Activated CD4-positive, CD25-positive, alpha-beta regulatory T cell treated with anti-CD3 and anti-CD28 coated beads, Interleukin-2, amount 50 U/mL, for 16 hours (primary cell): ENCODE data around the gene ATP8A2.
"Not testable (repeated sequence)": the region's sequence is repeated elsewhere in the genome, so short reads cannot be mapped to it uniquely, and the experiment has no call there.

ENCODE experiments used
- DNase-seq: peaks from one replicate; pipeline ENCODE4 v3.0.0-alpha.2; 2020; ENCODE audit warnings: low read depth, low spot score

The ATP8A2 gene

GRCh38 chr13:25915840-25916518 lies 544.2 kb downstream of the ATP8A2 start:
- DNase-seq = no peak

- DNase-seq = no peak
Measured at GRCh38 chr13:25920277-25920676, 548.5 kb downstream of the ATP8A2 start.

GRCh38 chr13:25920931-25921330 lies 549.2 kb downstream of the ATP8A2 start:
- DNase-seq = no peak

GRCh38 chr13:25922376-25922775 lies 550.6 kb downstream of the ATP8A2 start:
- no peak for DNase-seq

- DNase-seq = no peak
Measured at GRCh38 chr13:25923217-25924085, 551.7 kb downstream of the ATP8A2 start.

- no peak for DNase-seq
Measured at GRCh38 chr13:25927363-25927762, 555.6 kb downstream of the ATP8A2 start.

GRCh38 chr13:25927932-25928331 lies 556.2 kb downstream of the ATP8A2 start:
- no peak for DNase-seq

GRCh38 chr13:25928941-25929505 lies 557.2 kb downstream of the ATP8A2 start:
- DNase-seq = no peak

GRCh38 chr13:25929816-25930215 lies 558.0 kb downstream of the ATP8A2 start:
- DNase-seq = no peak

GRCh38 chr13:25930653-25931052 lies 558.9 kb downstream of the ATP8A2 start:
- DNase-seq = no peak

GRCh38 chr13:25932365-25932764 lies 560.6 kb downstream of the ATP8A2 start:
- no peak for DNase-seq

- DNase-seq = no peak
Measured at GRCh38 chr13:25933520-25933919, 561.7 kb downstream of the ATP8A2 start.

GRCh38 chr13:25934127-25934526 lies 562.4 kb downstream of the ATP8A2 start:
- no peak for DNase-seq

- no peak for DNase-seq
Measured at GRCh38 chr13:25939961-25940687, 568.4 kb downstream of the ATP8A2 start.

GRCh38 chr13:25943081-25943480 lies 571.3 kb downstream of the ATP8A2 start:
- no peak for DNase-seq

GRCh38 chr13:25943658-25944057 lies 571.9 kb downstream of the ATP8A2 start:
- DNase-seq = no peak

- no peak for DNase-seq
Measured at GRCh38 chr13:25945596-25945995, 573.8 kb downstream of the ATP8A2 start.

GRCh38 chr13:25946321-25946720 lies 574.5 kb downstream of the ATP8A2 start:
- no peak for DNase-seq

- no peak for DNase-seq
Measured at GRCh38 chr13:25948910-25949309, 577.1 kb downstream of the ATP8A2 start.

GRCh38 chr13:25951831-25952230 lies 580.1 kb downstream of the ATP8A2 start:
- DNase-seq = no peak

- DNase-seq = not testable (repeated sequence)
Measured at GRCh38 chr13:25954080-25954479, 582.3 kb downstream of the ATP8A2 start.

- DNase-seq = not testable (repeated sequence)
Measured at GRCh38 chr13:25954943-25955342, 583.2 kb downstream of the ATP8A2 start.
